ENCODE results near the gene RICTOR. TPM values are rescaled to one million over a fixed set of nuclear protein-coding genes. Genes with fewer than 3 reads are reported as not detected.

Gene RICTOR
- total and polyA plus RNA-seq, 9 of the 15 experiments (the other 6 are each of a cell fraction or from before 2014, with no cell fraction given), result 13.9 to 46.6 (median 22.6) TPM

DNA sequence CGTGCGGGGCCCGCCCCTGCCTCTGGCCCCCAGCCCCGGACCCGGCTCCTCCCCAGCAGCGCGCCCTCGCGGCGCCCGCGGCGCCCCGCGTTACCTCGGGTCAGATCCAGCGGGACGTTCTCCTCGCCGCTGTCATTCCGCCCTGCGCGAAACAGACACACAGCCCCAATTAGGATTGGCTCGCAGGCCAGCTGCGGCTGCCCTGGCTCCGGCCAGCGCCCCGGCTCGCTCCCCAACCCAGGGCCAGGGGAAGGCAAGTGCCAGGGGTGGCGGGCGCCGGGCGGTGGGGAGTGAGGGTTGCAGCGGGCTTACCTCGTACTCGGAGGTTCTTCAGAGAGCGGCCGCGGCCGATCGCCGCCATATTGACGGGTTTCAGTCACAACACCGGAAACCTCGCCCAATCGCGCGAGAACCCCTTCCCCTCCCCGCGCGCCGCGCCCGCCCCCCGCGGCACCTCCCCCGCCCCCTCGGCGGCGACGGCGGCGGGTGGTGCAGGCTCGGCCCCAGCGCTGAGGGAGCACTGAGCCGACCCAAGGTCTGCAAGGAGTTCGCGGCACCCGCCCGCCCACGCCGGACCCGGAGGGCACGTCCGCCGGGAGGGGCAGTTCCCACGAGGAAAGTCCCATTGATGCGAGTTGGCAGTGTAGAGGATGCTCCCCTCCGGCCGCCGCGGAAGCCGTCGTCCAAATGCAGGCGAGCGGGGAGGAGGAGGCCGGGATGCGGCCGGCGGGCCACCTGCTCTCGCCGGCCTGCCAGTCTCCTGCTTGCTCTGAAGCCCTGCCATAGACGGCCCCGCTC, at the start of gene RICTOR (continued):
- TF ChIP-seq, protein P1, sequence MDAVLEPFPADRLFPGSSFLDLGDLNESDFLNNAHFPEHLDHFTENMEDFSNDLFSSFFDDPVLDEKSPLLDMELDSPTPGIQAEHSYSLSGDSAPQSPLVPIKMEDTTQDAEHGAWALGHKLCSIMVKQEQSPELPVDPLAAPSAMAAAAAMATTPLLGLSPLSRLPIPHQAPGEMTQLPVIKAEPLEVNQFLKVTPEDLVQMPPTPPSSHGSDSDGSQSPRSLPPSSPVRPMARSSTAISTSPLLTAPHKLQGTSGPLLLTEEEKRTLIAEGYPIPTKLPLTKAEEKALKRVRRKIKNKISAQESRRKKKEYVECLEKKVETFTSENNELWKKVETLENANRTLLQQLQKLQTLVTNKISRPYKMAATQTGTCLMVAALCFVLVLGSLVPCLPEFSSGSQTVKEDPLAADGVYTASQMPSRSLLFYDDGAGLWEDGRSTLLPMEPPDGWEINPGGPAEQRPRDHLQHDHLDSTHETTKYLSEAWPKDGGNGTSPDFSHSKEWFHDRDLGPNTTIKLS (IDR thresholded peaks at IDR 0.05; ENCODE audit: borderline replicate concordance, low read depth), result no peak; the same call in 1 of the 2 replicates
- TF ChIP-seq MCM7 (IDR thresholded peaks at IDR 0.05) (no peak), ZNF764 (CRISPR knock-in tag; IDR thresholded peaks at IDR 0.05; ENCODE audit: low read depth) (no peak), ZC3H11A (IDR thresholded peaks at IDR 0.05; ENCODE audit: low read depth, low read length) (no peak), ZNF124 (CRISPR knock-in tag; IDR thresholded peaks at IDR 0.05) (no peak), ZNF445 (CRISPR knock-in tag; IDR thresholded peaks at IDR 0.05; ENCODE audit: low read depth) (0 out of 2 replicates have a peak, but pooled peaks have one; percentile 43), ATF7 (IDR thresholded peaks at IDR 0.05) (0 out of 2 replicates have a peak, but pooled peaks have one; percentile 34), ZNF143 (CRISPR knock-in tag; IDR thresholded peaks at IDR 0.05) (no peak), ZNF561 (CRISPR knock-in tag; conservative IDR thresholded peaks at IDR 0.05) (no peak), FOXM1 (IDR thresholded peaks at IDR 0.05; ENCODE audit: low read depth) (no peak), FOXM1 (CRISPR knock-in tag; IDR thresholded peaks at IDR 0.05; ENCODE audit: low read depth) (peak; percentile 21; the same call in 1 of the 2 replicates), HMG20A (CRISPR knock-in tag; conservative IDR thresholded peaks at IDR 0.05) (0 out of 2 replicates have a peak, but pooled peaks have one; percentile 34), ZNF778 (CRISPR knock-in tag; IDR thresholded peaks at IDR 0.05) (no peak), KLF1 (tag; IDR thresholded peaks at IDR 0.05) (no peak)
- TF ChIP-seq, protein P2, sequence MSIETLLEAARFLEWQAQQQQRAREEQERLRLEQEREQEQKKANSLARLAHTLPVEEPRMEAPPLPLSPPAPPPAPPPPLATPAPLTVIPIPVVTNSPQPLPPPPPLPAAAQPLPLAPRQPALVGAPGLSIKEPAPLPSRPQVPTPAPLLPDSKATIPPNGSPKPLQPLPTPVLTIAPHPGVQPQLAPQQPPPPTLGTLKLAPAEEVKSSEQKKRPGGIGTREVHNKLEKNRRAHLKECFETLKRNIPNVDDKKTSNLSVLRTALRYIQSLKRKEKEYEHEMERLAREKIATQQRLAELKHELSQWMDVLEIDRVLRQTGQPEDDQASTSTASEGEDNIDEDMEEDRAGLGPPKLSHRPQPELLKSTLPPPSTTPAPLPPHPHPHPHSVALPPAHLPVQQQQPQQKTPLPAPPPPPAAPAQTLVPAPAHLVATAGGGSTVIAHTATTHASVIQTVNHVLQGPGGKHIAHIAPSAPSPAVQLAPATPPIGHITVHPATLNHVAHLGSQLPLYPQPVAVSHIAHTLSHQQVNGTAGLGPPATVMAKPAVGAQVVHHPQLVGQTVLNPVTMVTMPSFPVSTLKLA (conservative IDR thresholded peaks at IDR 0.05), result peak; percentile 2 to 57; a peak in 1 of 4 replicates
- TF ChIP-seq, protein P3, sequence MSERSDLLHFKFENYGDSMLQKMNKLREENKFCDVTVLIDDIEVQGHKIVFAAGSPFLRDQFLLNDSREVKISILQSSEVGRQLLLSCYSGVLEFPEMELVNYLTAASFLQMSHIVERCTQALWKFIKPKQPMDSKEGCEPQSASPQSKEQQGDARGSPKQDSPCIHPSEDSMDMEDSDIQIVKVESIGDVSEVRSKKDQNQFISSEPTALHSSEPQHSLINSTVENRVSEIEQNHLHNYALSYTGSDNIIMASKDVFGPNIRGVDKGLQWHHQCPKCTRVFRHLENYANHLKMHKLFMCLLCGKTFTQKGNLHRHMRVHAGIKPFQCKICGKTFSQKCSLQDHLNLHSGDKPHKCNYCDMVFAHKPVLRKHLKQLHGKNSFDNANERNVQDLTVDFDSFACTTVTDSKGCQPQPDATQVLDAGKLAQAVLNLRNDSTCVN (CRISPR knock-in tag; IDR thresholded peaks at IDR 0.05), result peak; percentile 71; the same call in 1 of the 2 replicates
- TF ChIP-seq, protein P4, sequence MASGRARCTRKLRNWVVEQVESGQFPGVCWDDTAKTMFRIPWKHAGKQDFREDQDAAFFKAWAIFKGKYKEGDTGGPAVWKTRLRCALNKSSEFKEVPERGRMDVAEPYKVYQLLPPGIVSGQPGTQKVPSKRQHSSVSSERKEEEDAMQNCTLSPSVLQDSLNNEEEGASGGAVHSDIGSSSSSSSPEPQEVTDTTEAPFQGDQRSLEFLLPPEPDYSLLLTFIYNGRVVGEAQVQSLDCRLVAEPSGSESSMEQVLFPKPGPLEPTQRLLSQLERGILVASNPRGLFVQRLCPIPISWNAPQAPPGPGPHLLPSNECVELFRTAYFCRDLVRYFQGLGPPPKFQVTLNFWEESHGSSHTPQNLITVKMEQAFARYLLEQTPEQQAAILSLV (tag; IDR thresholded peaks at IDR 0.05), result no peak
- TF ChIP-seq, protein P5, sequence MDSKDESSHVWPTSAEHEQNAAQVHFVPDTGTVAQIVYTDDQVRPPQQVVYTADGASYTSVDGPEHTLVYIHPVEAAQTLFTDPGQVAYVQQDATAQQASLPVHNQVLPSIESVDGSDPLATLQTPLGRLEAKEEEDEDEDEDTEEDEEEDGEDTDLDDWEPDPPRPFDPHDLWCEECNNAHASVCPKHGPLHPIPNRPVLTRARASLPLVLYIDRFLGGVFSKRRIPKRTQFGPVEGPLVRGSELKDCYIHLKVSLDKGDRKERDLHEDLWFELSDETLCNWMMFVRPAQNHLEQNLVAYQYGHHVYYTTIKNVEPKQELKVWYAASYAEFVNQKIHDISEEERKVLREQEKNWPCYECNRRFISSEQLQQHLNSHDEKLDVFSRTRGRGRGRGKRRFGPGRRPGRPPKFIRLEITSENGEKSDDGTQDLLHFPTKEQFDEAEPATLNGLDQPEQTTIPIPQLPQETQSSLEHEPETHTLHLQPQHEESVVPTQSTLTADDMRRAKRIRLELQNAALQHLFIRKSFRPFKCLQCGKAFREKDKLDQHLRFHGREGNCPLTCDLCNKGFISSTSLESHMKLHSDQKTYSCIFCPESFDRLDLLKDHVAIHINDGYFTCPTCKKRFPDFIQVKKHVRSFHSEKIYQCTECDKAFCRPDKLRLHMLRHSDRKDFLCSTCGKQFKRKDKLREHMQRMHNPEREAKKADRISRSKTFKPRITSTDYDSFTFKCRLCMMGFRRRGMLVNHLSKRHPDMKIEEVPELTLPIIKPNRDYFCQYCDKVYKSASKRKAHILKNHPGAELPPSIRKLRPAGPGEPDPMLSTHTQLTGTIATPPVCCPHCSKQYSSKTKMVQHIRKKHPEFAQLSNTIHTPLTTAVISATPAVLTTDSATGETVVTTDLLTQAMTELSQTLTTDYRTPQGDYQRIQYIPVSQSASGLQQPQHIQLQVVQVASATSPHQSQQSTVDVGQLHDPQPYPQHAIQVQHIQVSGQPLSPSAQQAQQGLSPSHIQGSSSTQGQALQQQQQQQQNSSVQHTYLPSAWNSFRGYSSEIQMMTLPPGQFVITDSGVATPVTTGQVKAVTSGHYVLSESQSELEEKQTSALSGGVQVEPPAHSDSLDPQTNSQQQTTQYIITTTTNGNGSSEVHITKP (IDR thresholded peaks at IDR 0.05; ENCODE audit: partially characterized antibody), result peak; percentile 51
